Endometrial microvascular endothelial cells (primary cell): ENCODE data around the gene ABI2. TPM values are rescaled to one million over a fixed set of nuclear protein-coding genes. Genes with fewer than 3 reads are reported as not detected.

Source experiments
- in situ Hi-C: cut with HindIII; loops from 2 replicates; pipeline ENCODE4 v1.10.0; 2017; ENCODE audit warnings: low sequenced_read_pairs, low pct_unique_long_range_greater_than_20kb; ENCODE audit errors: inconsistent ontology term
- total RNA-seq: library from RNA; depleted of rRNA; stranded (reverse); fragments of >200 nt; gene quantifications from one replicate; pipeline ENCODE4 v1.2.3, GENCODE V29; 2015; ENCODE audit errors: inconsistent ontology term

The ABI2 gene
- total RNA-seq, 1 donor from 2014 or later, result 35.9 TPM

- in situ Hi-C loops, result no loop called here
These were observed 125.8 kb downstream of the ABI2 start for GRCh38 chr2:203453858-203454451.

DNA sequence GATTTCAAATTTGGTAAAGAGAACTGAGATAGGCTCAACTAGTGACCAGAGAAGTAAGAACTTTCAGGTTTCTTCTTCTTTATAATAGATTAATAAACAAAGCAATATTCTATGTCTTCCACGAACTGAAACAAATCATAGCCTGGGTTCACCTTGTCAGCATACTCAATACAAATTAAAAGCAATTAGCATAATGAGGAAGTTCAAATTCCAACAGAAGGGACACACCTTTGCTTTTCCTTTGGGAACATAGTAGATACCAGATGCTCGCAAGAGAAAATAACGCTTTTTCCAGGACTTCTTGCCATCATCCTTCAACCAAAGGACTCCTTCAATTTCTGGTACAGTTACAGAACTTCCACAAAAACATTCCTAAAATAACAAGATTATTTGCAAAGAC lies 127.0 kb downstream of the ABI2 start:
- in situ Hi-C loops, result no loop called here

GRCh38 chr2:203461746-203462145 lies 133.6 kb downstream of the ABI2 start:
- in situ Hi-C loops, result no loop called here

GRCh38 chr2:203462308-203462707 lies 134.1 kb downstream of the ABI2 start:
- in situ Hi-C loops, result no loop called here

- in situ Hi-C loops, result no loop called here
These were observed 135.1 kb downstream of the ABI2 start for GRCh38 chr2:203463266-203463678.

DNA sequence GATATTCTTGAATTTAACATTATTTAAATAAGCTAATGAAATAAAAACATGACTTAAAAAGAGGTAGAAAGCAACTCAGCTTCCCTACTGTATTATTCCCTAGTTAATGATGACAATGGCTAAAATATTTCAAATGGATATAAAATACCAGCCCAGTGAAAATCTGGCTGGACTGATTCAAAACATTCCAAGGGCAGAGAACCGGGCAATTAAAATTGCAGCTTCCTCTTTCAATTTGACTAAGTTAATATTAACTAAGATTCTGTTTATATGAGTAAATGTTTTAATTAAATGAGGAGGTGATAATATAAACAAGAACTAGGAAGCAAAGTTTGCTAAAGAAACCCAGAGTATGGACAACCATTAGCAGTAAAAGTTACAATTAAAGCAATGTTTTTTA lies 141.4 kb downstream of the ABI2 start:
- in situ Hi-C loops, result no loop called here

DNA sequence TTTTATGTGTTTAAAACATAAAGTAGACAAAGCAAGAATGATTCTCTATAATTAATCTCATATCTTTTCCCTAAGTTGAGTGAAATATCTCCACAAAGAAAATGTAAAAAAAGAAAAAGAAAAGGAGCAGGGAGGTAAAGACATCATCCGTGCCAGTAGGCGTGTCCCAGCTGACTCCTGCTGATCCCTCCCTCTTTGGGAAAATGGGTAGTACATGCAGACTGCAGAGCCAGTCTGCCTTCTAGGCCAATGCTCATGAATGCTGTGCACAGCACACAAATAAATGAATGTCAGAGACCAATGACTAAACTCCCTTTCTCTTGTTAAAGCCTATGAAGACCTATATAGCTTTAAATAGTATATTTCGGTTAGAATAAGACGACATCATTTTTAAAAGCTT lies 142.2 kb downstream of the ABI2 start:
- in situ Hi-C loops, result no loop called here

DNA sequence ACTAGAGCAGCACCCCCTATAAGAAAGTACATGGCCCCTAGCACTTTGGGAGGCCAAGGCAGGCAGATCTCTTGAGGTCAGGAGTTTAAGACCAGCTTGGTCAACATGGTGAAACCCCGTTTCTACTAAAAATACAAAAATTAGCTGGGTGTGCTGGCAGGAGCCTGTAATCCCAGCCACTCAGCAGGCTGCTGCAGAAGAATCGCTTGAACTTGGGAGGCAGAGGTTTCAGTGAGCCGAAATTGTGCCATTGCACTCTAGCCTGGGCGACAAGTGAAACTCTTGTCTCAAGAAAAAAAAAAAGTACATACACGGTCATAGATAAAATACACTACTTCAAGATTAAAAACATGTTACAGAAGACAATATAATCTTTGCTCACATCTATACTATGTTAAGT lies 143.1 kb downstream of the ABI2 start:
- in situ Hi-C loops, result no loop called here

- in situ Hi-C loops, result loop anchor here (25.0 kb wide), 1 partner anchor 335 kb away; no protein-coding TSS in a partner anchor
These were observed 148.7 kb downstream of the ABI2 start for GRCh38 chr2:203476881-203477280.

DNA sequence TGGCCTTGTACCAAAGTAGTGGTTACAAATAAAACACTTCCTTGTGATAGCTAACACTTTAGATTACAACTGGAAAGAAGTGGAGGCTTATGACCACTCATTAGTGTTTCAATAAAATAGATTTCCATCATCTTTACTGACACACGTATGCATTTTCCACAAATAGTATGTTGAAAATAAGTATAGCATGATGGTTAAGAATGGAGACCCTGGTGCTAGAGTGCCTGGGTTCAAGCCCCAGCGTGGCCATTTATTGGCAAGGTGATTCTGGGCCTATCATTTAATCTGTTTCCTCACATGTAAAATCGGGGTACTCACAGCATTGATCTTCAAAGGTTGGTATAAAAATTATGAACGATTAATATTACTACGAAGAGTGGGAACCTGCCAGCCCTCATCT lies 152.4 kb downstream of the ABI2 start:
- in situ Hi-C loops, result loop anchor here (25.0 kb wide), 1 partner anchor 332 kb away; no protein-coding TSS in a partner anchor

- in situ Hi-C loops, result loop anchor here (25.0 kb wide), 1 partner anchor 328 kb away; no protein-coding TSS in a partner anchor
These were observed 156.3 kb downstream of the ABI2 start for GRCh38 chr2:203484266-203485112.

- in situ Hi-C loops, result loop anchor here (25.0 kb wide), 1 partner anchor 323 kb away; no protein-coding TSS in a partner anchor
These were observed 161.3 kb downstream of the ABI2 start for GRCh38 chr2:203489531-203489930.

DNA sequence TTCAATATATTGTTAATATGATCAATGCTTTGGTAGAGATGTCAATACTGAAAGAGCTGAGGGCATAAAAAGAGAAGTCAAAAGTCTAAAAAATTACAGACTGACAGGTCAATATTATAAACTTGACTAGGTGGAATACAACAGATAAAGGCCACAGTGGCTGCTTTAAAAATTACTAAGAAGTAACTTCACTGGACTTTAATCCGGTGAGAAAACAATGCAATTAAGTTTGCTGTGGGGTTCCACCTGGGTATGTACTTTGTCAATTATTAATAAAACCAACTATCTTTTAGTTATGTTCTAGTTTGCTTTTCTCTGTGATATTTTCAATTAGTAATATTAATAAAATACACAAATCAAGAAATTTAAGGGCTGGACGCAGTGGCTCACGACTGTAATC lies 162.2 kb downstream of the ABI2 start:
- in situ Hi-C loops, result loop anchor here (25.0 kb wide), 1 partner anchor 322 kb away; no protein-coding TSS in a partner anchor

DNA sequence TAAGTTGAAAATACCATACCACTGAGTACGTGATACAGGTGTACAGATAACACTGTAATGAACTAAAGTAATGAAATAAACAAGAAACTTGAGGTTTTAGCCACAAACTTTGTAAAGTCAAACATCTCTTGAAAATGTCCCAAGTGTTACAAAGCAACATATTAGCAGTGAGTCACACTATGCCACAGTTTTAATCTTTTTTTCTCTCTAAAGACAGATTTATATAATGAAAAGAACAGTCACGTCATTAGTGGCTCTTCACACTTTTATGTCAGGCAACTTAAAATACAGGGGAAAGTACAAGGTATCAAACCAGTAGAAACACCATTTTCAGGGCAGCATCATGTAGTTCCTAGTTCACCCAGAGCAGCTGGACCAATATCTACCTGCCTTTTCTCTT lies 164.8 kb downstream of the ABI2 start:
- in situ Hi-C loops, result loop anchor here (25.0 kb wide), 1 partner anchor 319 kb away; no protein-coding TSS in a partner anchor

Other genes with a start within 250 kb of the ABI2 start
- gene CYP20A1, start 89.4 kb upstream of the ABI2 start, total RNA-seq, result 22.6 TPM
- 43.5 TPM for gene RAPH1, start 206.9 kb downstream of the ABI2 start, total RNA-seq